Upper lobe of left lung (tissue), 6 donors: ENCODE measurements around the gene TMEM51. TPM values are rescaled to one million over a fixed set of nuclear protein-coding genes. Genes with fewer than 3 reads are reported as not detected.

Source experiments
- ATAC-seq, 2 donors: fragments of 200-7000 bp; cut with Tn5 transposase; one replicate each; pipeline ENCODE4 v1.9.1; 2022; ENCODE audit warnings: mild to moderate bottlenecking in 2 of 2, moderate library complexity in 2 of 2; ENCODE audit not compliant: low FRiP score in 2 of 2
- DNase-seq, 2 donors: peaks; one replicate each; pipeline ENCODE4 v3.0.0-alpha.2; 2019 to 2020
- H3K27ac ChIP-seq, 4 donors: fragments of 200-600 bp; sonication (generic); one replicate each; pipeline ENCODE4 v1.5.1; 2016 to 2019
- H3K27me3 ChIP-seq, 4 donors: fragments of 200-600 bp; sonication (generic); one replicate each; pipeline ENCODE4 v1.5.1; 2017 to 2019
- H3K36me3 ChIP-seq, 4 donors: fragments of 200-600 bp; sonication (generic); one replicate each; pipeline ENCODE4 v1.5.1; 2016 to 2019
- H3K4me1 ChIP-seq, 4 donors: fragments of 200-600 bp; sonication (generic); one replicate each; pipeline ENCODE4 v1.5.1; 2018 to 2019
- H3K4me3 ChIP-seq, 4 donors: fragments of 200-600 bp; sonication (generic); one replicate each; pipeline ENCODE4 v1.5.1; 2017 to 2019; ENCODE audit warnings: mild to moderate bottlenecking in 2 of 4, moderate library complexity in 1 of 4
- H3K9me3 ChIP-seq, 4 donors: fragments of 200-600 bp; sonication (generic); one replicate each; pipeline ENCODE4 v1.5.1; 2018 to 2019
- CTCF ChIP-seq, 6 experiments: fragments of 450-650 bp in 4 of 6; fragments of 200-600 bp in 2 of 6; sonication (generic) in 2 of 6; IDR thresholded peaks; one replicate each; pipeline ENCODE4 v1.5.1; 2016 to 2019; ENCODE audit warnings: antibody characterized with exemption in 6 of 6
- EP300 ChIP-seq, 4 donors: sonication (generic); formaldehyde crosslinking; IDR thresholded peaks; one replicate each; pipeline ENCODE4 v1.5.1; 2017; ENCODE audit warnings: antibody characterized with exemption in 4 of 4, control low read depth in 2 of 4
- POLR2A ChIP-seq, 4 donors: fragments of 450-650 bp; IDR thresholded peaks; one replicate each; pipeline ENCODE4 v1.5.1; 2016 to 2017; ENCODE audit warnings: antibody characterized with exemption in 4 of 4, mild to moderate bottlenecking in 2 of 4
- POLR2AphosphoS5 ChIP-seq, 2 donors: sonication (generic); formaldehyde crosslinking; IDR thresholded peaks; one replicate each; pipeline ENCODE4 v1.5.1; 2017; ENCODE audit warnings: antibody characterized with exemption in 2 of 2
- WGBS, 2 donors: methylation state at CpG; one replicate each; pipeline ENCODE4 v1.1.5; 2017 to 2018; 5-methylcytosine and 5-hydroxymethylcytosine counted together
- total RNA-seq, 6 donors: library from RNA; depleted of rRNA in 4 of 6; stranded (reverse); fragments of >200 nt in 4 of 6; gene quantifications; one replicate each; pipeline versions ENCODE4 v1.1.0 to v1.2.1, GENCODE V29; 2016 to 2021
- donor health status: DM: no; HTN: no; CAD: no; lungs with moderate emphysema.
- donor health status: DM: no; HTN: yes; CAD: no; lungs with severe emphysema.

Gene TMEM51
- total RNA-seq, 6 donors from 2014 or later: 6.3 to 22.4 (median 14.6) TPM

- H3K4me1 ChIP-seq: peaks cover 3 to 16% (median 9%) of the 10 kb centered on the region in 4 donors
- no peaks in the 10 kb centered on the region for H3K27me3 ChIP-seq
- no peaks in the 10 kb centered on the region for H3K9me3 ChIP-seq
- WGBS, 2 donors: 32 to 50% methylated on average over 3 of the region's 3 CpGs
- no peak for DNase-seq
- H3K36me3 ChIP-seq: no peaks in the 10 kb centered on the region
- H3K4me3 ChIP-seq: no peak overlapping the region
- no peak for ATAC-seq
- TF ChIP-seq POLR2AphosphoS5 (IDR thresholded peaks at IDR 0.05) (no peak), EP300 (IDR thresholded peaks at IDR 0.05) (no peak), POLR2A (IDR thresholded peaks at IDR 0.05) (no peak), CTCF (IDR thresholded peaks at IDR 0.05) (no peak)
- H3K27ac ChIP-seq: no peak overlapping the region
Measured at GRCh38 chr1:15167386-15167785, 13.8 kb downstream of the TMEM51 start.

GRCh38 chr1:15168479-15168878, 14.9 kb downstream of the TMEM51 start:
- H3K36me3 ChIP-seq: no peaks in the 10 kb centered on the region
- H3K27ac ChIP-seq: peak overlapping the region in 2 of 4 donors; percentile 22
- no peak for DNase-seq
- no peaks in the 10 kb centered on the region for H3K27me3 ChIP-seq
- TF ChIP-seq POLR2AphosphoS5 (IDR thresholded peaks at IDR 0.05): no peak
- TF ChIP-seq EP300 (IDR thresholded peaks at IDR 0.05): no peak
- TF ChIP-seq CTCF (IDR thresholded peaks at IDR 0.05): no peak
- TF ChIP-seq POLR2A (IDR thresholded peaks at IDR 0.05): no peak
- 33 to 56% methylated on average over 5 of the region's 5 CpGs for WGBS, 2 donors
- H3K9me3 ChIP-seq: no peaks in the 10 kb centered on the region
- H3K4me3 ChIP-seq: no peak overlapping the region
- ATAC-seq: peak; percentile 51 to 58
- H3K4me1 ChIP-seq: peaks cover 3 to 22% (median 11%) of the 10 kb centered on the region in 4 donors

- TF ChIP-seq EP300 (IDR thresholded peaks at IDR 0.05) (no peak), POLR2AphosphoS5 (IDR thresholded peaks at IDR 0.05) (no peak), CTCF (IDR thresholded peaks at IDR 0.05) (no peak), POLR2A (IDR thresholded peaks at IDR 0.05) (no peak)
- 91 to 92% methylated on average over 7 of the region's 7 CpGs for WGBS, 2 donors
- H3K27ac ChIP-seq: no peak overlapping the region
- peaks cover 9 to 32% (median 15%) of the 10 kb centered on the region in 4 donors for H3K4me1 ChIP-seq
- no peak overlapping the region for H3K4me3 ChIP-seq
- ATAC-seq: no peak
- no peak for DNase-seq
- no peaks in the 10 kb centered on the region for H3K27me3 ChIP-seq
- H3K9me3 ChIP-seq: no peaks in the 10 kb centered on the region
- H3K36me3 ChIP-seq: no peaks in the 10 kb centered on the region
Measured at GRCh38 chr1:15170071-15170470, 16.5 kb downstream of the TMEM51 start.

GRCh38 chr1:15171271-15171908, 17.8 kb downstream of the TMEM51 start:
- H3K4me1 ChIP-seq: peaks cover 9 to 32% (median 15%) of the 10 kb centered on the region in 4 donors
- H3K4me3 ChIP-seq: no peak overlapping the region
- no peaks in the 10 kb centered on the region for H3K27me3 ChIP-seq
- H3K27ac ChIP-seq: no peak overlapping the region
- no peak for TF ChIP-seq POLR2AphosphoS5 (IDR thresholded peaks at IDR 0.05)
- no peak for TF ChIP-seq CTCF (IDR thresholded peaks at IDR 0.05)
- no peak for TF ChIP-seq POLR2A (IDR thresholded peaks at IDR 0.05)
- no peak for TF ChIP-seq EP300 (IDR thresholded peaks at IDR 0.05)
- H3K36me3 ChIP-seq: no peaks in the 10 kb centered on the region
- DNase-seq: peak in 1 of 2 donors; percentile 57
- 82% methylated on average over 15 of the region's 15 CpGs for WGBS, 2 donors
- ATAC-seq: no peak
- H3K9me3 ChIP-seq: no peaks in the 10 kb centered on the region
